GM18909 (cell line): Measurements from ENCODE around the gene CREBRF.
"Not testable (repeated sequence)": the region's sequence is repeated elsewhere in the genome, so short reads cannot be mapped to it uniquely, and the experiment has no call there.

Source experiments
- ATAC-seq: cut with Tn5 transposase; IDR thresholded peaks from one replicate; pipeline ENCODE4 v1.9.1; 2021; ENCODE audit warnings: mild to moderate bottlenecking; ENCODE audit not compliant: unreplicated experiment, poor library complexity

Gene CREBRF

GRCh38 chr5:173148354-173148753 lies 92.2 kb downstream of the CREBRF start:
- no peak for ATAC-seq

- ATAC-seq, result no peak
Measured at GRCh38 chr5:173152547-173152946, 96.4 kb downstream of the CREBRF start.

GRCh38 chr5:173153842-173154241 lies 97.7 kb downstream of the CREBRF start:
- no peak for ATAC-seq

- ATAC-seq, result not testable (repeated sequence)
Measured at GRCh38 chr5:173154619-173155018, 98.5 kb downstream of the CREBRF start.

- ATAC-seq, result no peak
Measured at GRCh38 chr5:173155912-173156311, 99.8 kb downstream of the CREBRF start.

- ATAC-seq, result no peak
Measured at GRCh38 chr5:173158366-173158765, 102.2 kb downstream of the CREBRF start.

- ATAC-seq, result no peak
Measured at GRCh38 chr5:173159256-173159655, 103.1 kb downstream of the CREBRF start.

- no peak for ATAC-seq
Measured at GRCh38 chr5:173161148-173161547, 105.0 kb downstream of the CREBRF start.

- ATAC-seq, result no peak
Measured at GRCh38 chr5:173163219-173163618, 107.1 kb downstream of the CREBRF start.

- no peak for ATAC-seq
Measured at GRCh38 chr5:173165177-173166016, 109.2 kb downstream of the CREBRF start.

GRCh38 chr5:173172166-173172565 lies 116.0 kb downstream of the CREBRF start:
- no peak for ATAC-seq

- ATAC-seq, result no peak
Measured at GRCh38 chr5:173175523-173175922, 119.4 kb downstream of the CREBRF start.

- ATAC-seq, result no peak
Measured at GRCh38 chr5:173178369-173178910, 122.3 kb downstream of the CREBRF start.

- no peak for ATAC-seq
Measured at GRCh38 chr5:173180331-173180730, 124.2 kb downstream of the CREBRF start.

GRCh38 chr5:173187054-173187743 lies 131.0 kb downstream of the CREBRF start:
- ATAC-seq, result no peak

GRCh38 chr5:173188280-173188679 lies 132.1 kb downstream of the CREBRF start:
- ATAC-seq, result no peak
